ENCODE measurements around the gene UBE2L3. TPM values are rescaled to one million over a fixed set of nuclear protein-coding genes. Genes with fewer than 3 reads are reported as not detected.
"Not testable (repeated sequence)": the region's sequence is repeated elsewhere in the genome, so short reads cannot be mapped to it uniquely, and the experiment has no call there.

Gene UBE2L3
- total RNA-seq, 2 donors from 2014 or later = 56.8 to 78.7 TPM

DNA sequence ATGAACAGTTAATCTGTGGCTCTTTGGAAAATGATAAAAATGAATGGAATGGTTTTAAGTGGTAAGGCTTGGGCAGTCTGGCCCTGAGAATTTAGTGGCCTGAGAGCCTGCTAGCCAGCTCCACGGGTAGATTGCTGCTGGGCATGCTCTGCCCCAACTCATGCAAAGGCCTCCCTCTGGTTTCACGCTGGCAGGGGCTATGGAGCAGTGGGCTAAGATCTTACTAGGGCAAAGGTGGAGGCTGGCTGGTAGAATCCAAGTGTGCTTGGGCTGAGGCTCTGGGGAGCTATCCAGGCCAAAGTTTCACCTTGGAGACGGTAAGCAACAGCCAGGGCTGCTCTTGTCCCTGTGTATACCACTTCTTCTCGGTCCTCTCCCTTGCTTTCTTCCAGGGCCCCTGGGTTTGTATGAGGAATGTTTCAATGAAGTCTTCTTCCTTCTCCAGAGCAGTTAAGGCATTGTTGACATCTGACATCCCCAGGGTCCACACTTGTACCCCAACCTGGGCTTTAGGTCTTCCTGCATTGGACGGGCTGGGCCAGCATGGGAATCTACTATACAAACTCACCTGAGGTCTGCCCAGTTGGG lies 27.4 kb downstream of the UBE2L3 start:
- peaks cover 18% of the 10 kb centered on the region for H3K36me3 ChIP-seq
- H3K4me3 ChIP-seq = no peak overlapping the region
- H3K4me1 ChIP-seq = no peaks in the 10 kb centered on the region
- no peaks in the 10 kb centered on the region for H3K27me3 ChIP-seq
- H3K9ac ChIP-seq (ENCODE audit: low read depth in 2 of 2, low read length in 2 of 2) = no peak overlapping the region
- no peak for DNase-seq
- intact Hi-C loops (cut with DNase I) = no loop called here
- H3K27ac ChIP-seq = no peak overlapping the region
- H3K9me3 ChIP-seq = no peaks in the 10 kb centered on the region
- TF ChIP-seq, protein P1, sequence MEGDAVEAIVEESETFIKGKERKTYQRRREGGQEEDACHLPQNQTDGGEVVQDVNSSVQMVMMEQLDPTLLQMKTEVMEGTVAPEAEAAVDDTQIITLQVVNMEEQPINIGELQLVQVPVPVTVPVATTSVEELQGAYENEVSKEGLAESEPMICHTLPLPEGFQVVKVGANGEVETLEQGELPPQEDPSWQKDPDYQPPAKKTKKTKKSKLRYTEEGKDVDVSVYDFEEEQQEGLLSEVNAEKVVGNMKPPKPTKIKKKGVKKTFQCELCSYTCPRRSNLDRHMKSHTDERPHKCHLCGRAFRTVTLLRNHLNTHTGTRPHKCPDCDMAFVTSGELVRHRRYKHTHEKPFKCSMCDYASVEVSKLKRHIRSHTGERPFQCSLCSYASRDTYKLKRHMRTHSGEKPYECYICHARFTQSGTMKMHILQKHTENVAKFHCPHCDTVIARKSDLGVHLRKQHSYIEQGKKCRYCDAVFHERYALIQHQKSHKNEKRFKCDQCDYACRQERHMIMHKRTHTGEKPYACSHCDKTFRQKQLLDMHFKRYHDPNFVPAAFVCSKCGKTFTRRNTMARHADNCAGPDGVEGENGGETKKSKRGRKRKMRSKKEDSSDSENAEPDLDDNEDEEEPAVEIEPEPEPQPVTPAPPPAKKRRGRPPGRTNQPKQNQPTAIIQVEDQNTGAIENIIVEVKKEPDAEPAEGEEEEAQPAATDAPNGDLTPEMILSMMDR (IDR thresholded peaks at IDR 0.05) = no peak

DNA sequence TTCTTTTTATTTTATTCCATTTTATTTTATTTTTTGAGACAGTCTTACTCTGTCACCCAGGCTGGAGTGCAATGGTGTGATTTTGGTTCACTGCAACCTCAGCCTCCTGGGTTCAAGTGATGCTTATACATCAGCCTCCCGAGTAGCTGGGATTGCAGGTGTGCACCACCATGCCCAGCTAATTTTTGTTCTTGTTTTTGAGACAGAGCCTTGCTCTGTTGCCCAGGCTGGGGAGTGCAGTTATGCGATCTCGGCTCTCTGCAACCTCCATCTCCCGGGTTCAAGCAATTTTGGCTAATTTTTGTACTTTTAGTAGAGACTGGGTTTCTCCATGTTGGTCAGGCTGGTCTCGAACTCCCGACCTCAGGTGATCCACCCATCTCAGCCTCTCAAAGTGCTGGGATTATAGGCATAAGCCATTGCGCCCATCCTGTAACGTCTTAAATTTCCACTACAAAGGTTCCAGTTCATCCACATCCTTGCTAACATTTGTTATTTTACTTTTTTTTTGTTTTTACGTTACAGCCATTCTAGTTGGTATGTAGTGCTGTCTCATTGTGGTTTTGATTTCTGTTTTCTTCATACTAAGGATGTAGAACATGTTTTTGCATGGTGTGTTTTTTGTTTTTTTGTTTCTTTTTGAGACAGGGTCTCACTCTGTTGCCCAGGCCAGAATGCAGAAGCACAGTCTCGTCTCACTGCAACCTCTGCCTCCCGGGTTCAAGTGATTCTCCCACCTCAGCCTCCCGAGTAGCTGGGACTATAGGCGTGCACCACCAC lies 29.0 kb downstream of the UBE2L3 start:
- H3K4me3 ChIP-seq; H3K27ac ChIP-seq; H3K9ac ChIP-seq (ENCODE audit: low read depth in 2 of 2, low read length in 2 of 2); DNase-seq; intact Hi-C loops (cut with DNase I); H3K4me1 ChIP-seq; H3K27me3 ChIP-seq; H3K9me3 ChIP-seq: not testable (repeated sequence)
- peaks cover 18% of the 10 kb centered on the region for H3K36me3 ChIP-seq

DNA sequence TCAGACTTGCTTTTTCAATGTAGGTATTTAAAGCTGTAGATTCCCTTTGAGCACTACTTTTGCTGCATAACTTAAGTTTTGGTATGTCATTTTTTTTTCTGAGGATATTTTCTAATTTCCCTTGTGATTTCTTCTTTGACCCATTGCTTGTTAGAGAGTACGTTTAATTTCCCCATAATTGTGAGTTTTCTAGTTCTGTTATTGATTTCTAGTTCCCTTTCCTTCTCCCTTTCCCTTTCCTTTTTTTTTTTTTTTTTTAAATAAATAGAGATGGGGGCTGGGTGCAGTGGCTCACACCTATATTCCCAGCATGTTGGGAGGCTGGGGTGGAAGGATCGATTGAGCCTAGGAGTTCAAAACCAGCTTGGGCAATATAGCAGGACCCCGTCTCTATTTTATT lies 30.8 kb downstream of the UBE2L3 start:
- no peaks in the 10 kb centered on the region for H3K27me3 ChIP-seq
- no peak overlapping the region for H3K27ac ChIP-seq
- H3K9me3 ChIP-seq = no peaks in the 10 kb centered on the region
- peaks cover 18% of the 10 kb centered on the region for H3K36me3 ChIP-seq
- no peaks in the 10 kb centered on the region for H3K4me1 ChIP-seq
- no peak overlapping the region for H3K4me3 ChIP-seq
- intact Hi-C loops (cut with DNase I) = no loop called here
- no peak for DNase-seq
- TF ChIP-seq, protein P1 (IDR thresholded peaks at IDR 0.05) = no peak
- no peak overlapping the region for H3K9ac ChIP-seq (ENCODE audit: low read depth in 2 of 2, low read length in 2 of 2)

DNA sequence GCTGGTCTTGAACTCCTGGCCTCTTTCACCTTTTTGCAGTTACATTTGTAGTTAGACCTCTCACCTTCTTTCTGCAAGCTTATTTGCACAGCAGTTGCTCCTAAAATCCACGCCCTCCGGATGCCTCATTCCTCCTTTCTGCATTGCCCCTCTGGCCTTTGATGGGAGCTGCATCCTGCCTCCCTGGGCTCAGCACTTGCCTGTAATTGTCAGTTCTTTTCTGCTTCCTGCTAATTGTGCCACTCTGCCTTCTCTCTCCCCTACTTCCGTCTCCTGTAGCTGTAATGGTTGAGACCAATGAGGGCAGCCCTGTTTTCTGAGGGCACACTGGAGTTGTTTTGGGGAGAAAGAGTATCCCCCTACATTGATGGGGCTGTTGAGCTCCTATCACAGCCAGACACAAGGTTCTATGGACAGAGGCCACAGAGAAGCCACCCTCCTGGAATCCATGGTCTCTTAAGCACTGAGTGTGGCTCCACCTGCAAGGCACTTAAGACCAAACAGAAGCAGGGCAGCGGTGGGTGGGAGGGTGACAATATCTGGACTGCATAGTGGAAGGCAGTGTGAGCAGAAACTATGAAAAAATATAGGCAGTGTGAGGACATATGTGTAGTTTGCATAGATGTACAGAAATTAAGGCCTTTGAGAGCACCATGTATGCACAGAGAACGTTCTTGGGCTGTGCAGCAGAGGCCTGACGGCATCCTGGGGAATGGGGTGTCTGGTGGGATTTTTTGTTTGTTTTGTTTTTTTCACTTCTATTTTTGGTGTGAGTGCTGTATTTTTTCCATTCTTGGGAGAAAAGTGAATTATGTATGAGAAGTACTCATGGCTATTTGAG lies 31.8 kb downstream of the UBE2L3 start:
- H3K36me3 ChIP-seq = peaks cover 9% of the 10 kb centered on the region
- TF ChIP-seq, protein P1 (IDR thresholded peaks at IDR 0.05) = no peak
- H3K27ac ChIP-seq = no peak overlapping the region
- H3K4me1 ChIP-seq = no peaks in the 10 kb centered on the region
- no peak overlapping the region for H3K9ac ChIP-seq (ENCODE audit: low read depth in 2 of 2, low read length in 2 of 2)
- H3K4me3 ChIP-seq = no peak overlapping the region
- no peaks in the 10 kb centered on the region for H3K9me3 ChIP-seq
- no peaks in the 10 kb centered on the region for H3K27me3 ChIP-seq
- intact Hi-C loops (cut with DNase I) = no loop called here
- no peak for DNase-seq

GRCh38 chr22:21602579-21602978 lies 35.1 kb downstream of the UBE2L3 start:
- Histone ChIP-seq H3K9ac (ENCODE audit: low read depth in 2 of 2, low read length in 2 of 2) (no peak overlapping the region), H3K9me3 (no peaks in the 10 kb centered on the region), H3K36me3 (no peaks in the 10 kb centered on the region), H3K4me1 (no peaks in the 10 kb centered on the region), H3K27ac (no peak overlapping the region), H3K4me3 (no peak overlapping the region), H3K27me3 (no peaks in the 10 kb centered on the region)
- TF ChIP-seq, protein P1 (IDR thresholded peaks at IDR 0.05) = no peak
- no peak for DNase-seq
- intact Hi-C loops (cut with DNase I) = no loop called here

Measured in colonic mucosa (tissue), 4 donors.